Neural cell (in vitro differentiated cells): Measurements from ENCODE around the gene NAAA. TPM values are rescaled to one million over a fixed set of nuclear protein-coding genes. Genes with fewer than 3 reads are reported as not detected.
A peak's percentile ranks its signal among the peaks of the same experiment; 100 is the strongest.

Experiments
- H2AFZ ChIP-seq: fragments of 200-600, 300-800 bp; sonication (generic), shearing (Covaris generic); 2 replicates; pipeline ENCODE4 v1.6.0; 2014; ENCODE audit warnings: low read depth, mild to moderate bottlenecking, antibody characterized with exemption, low read length, moderate library complexity
- H3F3A ChIP-seq: fragments of 200-600 bp; shearing (Covaris generic); 2 replicates; pipeline ENCODE4 v1.6.1; 2016; ENCODE audit warnings: mild to moderate bottlenecking, moderate library complexity, mixed read lengths, antibody characterized with exemption, low read length; ENCODE audit not compliant: insufficient read depth, poor library complexity, severe bottlenecking
- H3K27ac ChIP-seq: fragments of 200-600, 300-800 bp; sonication (generic), shearing (Covaris generic); 2 replicates; pipeline ENCODE4 v1.5.1; 2014; ENCODE audit warnings: mild to moderate bottlenecking, low read length, moderate library complexity
- H3K27me3 ChIP-seq: fragments of 300-800, 200-600 bp; sonication (generic), shearing (Covaris generic); 2 replicates; pipeline ENCODE4 v1.6.0; 2014; ENCODE audit warnings: mild to moderate bottlenecking, low read depth, low read length, moderate library complexity; ENCODE audit not compliant: insufficient read depth
- H3K36me3 ChIP-seq: fragments of 300-800, 200-600 bp; sonication (generic), shearing (Covaris generic); 2 replicates; pipeline ENCODE4 v1.5.1; 2014; ENCODE audit warnings: mild to moderate bottlenecking, antibody characterized with exemption, low read length, moderate library complexity; ENCODE audit not compliant: insufficient read depth
- H3K4me2 ChIP-seq: fragments of 300-800, 200-600 bp; sonication (generic), shearing (Covaris generic); 2 replicates; pipeline ENCODE4 v1.6.0; 2014; ENCODE audit warnings: mild to moderate bottlenecking, low read length
- H3K4me3 ChIP-seq: fragments of 300-800, 200-600 bp; sonication (generic), shearing (Covaris generic); 2 replicates; pipeline ENCODE4 v1.5.1; 2014; ENCODE audit warnings: mild to moderate bottlenecking, low read length, moderate library complexity
- H3K79me2 ChIP-seq: fragments of 200-600 bp; shearing (Covaris generic); replicated peaks from 2 replicates; pipeline ENCODE4 v1.6.0; 2014; ENCODE audit warnings: mild to moderate bottlenecking, low read length, moderate library complexity; ENCODE audit not compliant: insufficient read depth
- H3K9ac ChIP-seq: fragments of 300-800, 200-600 bp; sonication (generic), shearing (Covaris generic); 2 replicates; pipeline ENCODE4 v1.6.1; 2016; ENCODE audit warnings: mild to moderate bottlenecking, low read length, mixed read lengths
- H3K9me2 ChIP-seq: fragments of 200-600 bp; shearing (Covaris generic); 2 replicates; pipeline ENCODE4 v1.6.1; 2016; ENCODE audit warnings: mild to moderate bottlenecking, low read length, mixed read lengths; ENCODE audit not compliant: insufficient read depth
- H3K9me3 ChIP-seq: fragments of 200-600, 300-800 bp; sonication (generic), shearing (Covaris generic); 2 replicates; pipeline ENCODE4 v1.6.1; 2016; ENCODE audit warnings: mild to moderate bottlenecking, mixed run types, low read length, moderate library complexity, mixed read lengths
- H4K20me1 ChIP-seq: fragments of 200-600 bp; shearing (Covaris generic); 2 replicates; pipeline ENCODE4 v1.6.1; 2016; ENCODE audit warnings: mild to moderate bottlenecking, mixed run types; ENCODE audit not compliant: insufficient read depth
- CTCF ChIP-seq: fragments of 450-650 bp; IDR thresholded peaks from 2 replicates; pipeline ENCODE4 v1.5.1; 2014; ENCODE audit warnings: antibody characterized with exemption, mild to moderate bottlenecking, moderate library complexity; ENCODE audit not compliant: poor library complexity, severe bottlenecking
- EP300 ChIP-seq: fragments of 450-650 bp; conservative IDR thresholded peaks from 2 replicates; pipeline ENCODE4 v1.6.1; 2014; ENCODE audit warnings: antibody characterized with exemption, mild to moderate bottlenecking, moderate library complexity; ENCODE audit not compliant: poor library complexity, severe bottlenecking
- EZH2 ChIP-seq: fragments of 200-600, 300-800 bp; shearing (Covaris generic), sonication (generic); IDR thresholded peaks from 2 replicates; pipeline ENCODE4 v1.6.1; 2014; ENCODE audit warnings: antibody characterized with exemption, low read length, borderline replicate concordance, mild to moderate bottlenecking; ENCODE audit not compliant: insufficient read depth, poor library complexity, severe bottlenecking
- MXI1 ChIP-seq: fragments of 450-650 bp; conservative IDR thresholded peaks from 2 replicates; pipeline ENCODE4 v1.6.1; 2014; ENCODE audit warnings: antibody characterized with exemption, mild to moderate bottlenecking; ENCODE audit not compliant: poor library complexity, severe bottlenecking
- POLR2AphosphoS5 ChIP-seq: IDR thresholded peaks from 2 replicates; pipeline ENCODE4 v1.6.1; 2012
- RAD21 ChIP-seq: fragments of 450-650 bp; conservative IDR thresholded peaks from 2 replicates; pipeline ENCODE4 v1.6.1; 2014; ENCODE audit warnings: antibody characterized with exemption, mild to moderate bottlenecking, moderate library complexity
- REST ChIP-seq: IDR thresholded peaks from 2 replicates; pipeline ENCODE4 v1.6.1; 2012; ENCODE audit warnings: borderline replicate concordance
- SMC3 ChIP-seq: fragments of 450-650 bp; conservative IDR thresholded peaks from 2 replicates; pipeline ENCODE4 v1.6.1; 2014; ENCODE audit warnings: antibody characterized with exemption, mild to moderate bottlenecking, moderate library complexity; ENCODE audit not compliant: poor library complexity
- TAF1 ChIP-seq: IDR thresholded peaks from 2 replicates; pipeline ENCODE4 v1.6.1; 2012; ENCODE audit warnings: low read depth
- polyA plus RNA-seq: library from polyadenylated mRNA; depleted of rRNA; stranded (reverse); fragments of >200 nt; gene quantifications from 2 replicates; pipeline ENCODE4 v1.2.3, GENCODE V29; 2014

The NAAA gene
- polyA plus RNA-seq, 1 donor from 2014 or later: 11.9 TPM

- no peaks in the 10 kb centered on the region for H3K27me3 ChIP-seq
- H3K4me2 ChIP-seq: no peak overlapping the region
- H3K36me3 ChIP-seq: no peaks in the 10 kb centered on the region
- H3K79me2 ChIP-seq: no peaks in the 10 kb centered on the region
- no peak overlapping the region for H3K27ac ChIP-seq
- H4K20me1 ChIP-seq: no peaks in the 10 kb centered on the region
- no peaks in the 10 kb centered on the region for H3K9me2 ChIP-seq
- no peaks in the 10 kb centered on the region for H3F3A ChIP-seq
- TF ChIP-seq EZH2: no peak
- TF ChIP-seq EP300: no peak
- no peak for TF ChIP-seq TAF1
- TF ChIP-seq REST: no peak
- no peak for TF ChIP-seq POLR2AphosphoS5
- TF ChIP-seq RAD21: no peak
- no peak for TF ChIP-seq MXI1
- no peak for TF ChIP-seq SMC3
- TF ChIP-seq CTCF: no peak
- no peaks in the 10 kb centered on the region for H3K9me3 ChIP-seq
- H3K9ac ChIP-seq: no peak overlapping the region
- no peak overlapping the region for H3K4me3 ChIP-seq
- no peak overlapping the region for H2AFZ ChIP-seq
Observed at GRCh38 chr4:75919920-75920319, 20.9 kb downstream of the NAAA start.

GRCh38 chr4:75916091-75916661 lies 24.6 kb downstream of the NAAA start:
- no peak overlapping the region for H3K4me3 ChIP-seq
- no peak overlapping the region for H2AFZ ChIP-seq
- no peak overlapping the region for H3K4me2 ChIP-seq
- no peak overlapping the region for H3K27ac ChIP-seq
- H3F3A ChIP-seq: no peaks in the 10 kb centered on the region
- H3K27me3 ChIP-seq: no peaks in the 10 kb centered on the region
- H3K9me2 ChIP-seq: no peaks in the 10 kb centered on the region
- no peak overlapping the region for H3K9ac ChIP-seq
- no peaks in the 10 kb centered on the region for H3K79me2 ChIP-seq
- no peaks in the 10 kb centered on the region for H3K9me3 ChIP-seq
- no peaks in the 10 kb centered on the region for H3K36me3 ChIP-seq
- no peaks in the 10 kb centered on the region for H4K20me1 ChIP-seq
- TF ChIP-seq CTCF (peak; percentile 80), RAD21 (peak; percentile 65), SMC3 (peak; percentile 66), EP300 (no peak), TAF1 (no peak)
